Smooth muscle cell (in vitro differentiated cells): ENCODE measurements around the gene CHEK1. TPM values are rescaled to one million over a fixed set of nuclear protein-coding genes. Genes with fewer than 3 reads are reported as not detected.

Source experiments
- DNase-seq: peaks from one replicate; lab custom pipeline; 2025; ENCODE audit not compliant: unreplicated experiment; lab: John Stamatoyannopoulos, UW
- H2AFZ ChIP-seq: fragments of 200-600 bp; sonication (generic); 2 replicates; pipeline ENCODE4 v1.6.0; 2016; ENCODE audit warnings: antibody characterized with exemption, low read depth, mild to moderate bottlenecking
- H3F3A ChIP-seq: fragments of 200-600 bp; sonication (generic); 2 replicates; pipeline ENCODE4 v1.6.0; 2017; ENCODE audit warnings: antibody characterized with exemption, low read depth
- H3K27ac ChIP-seq: fragments of 200-600 bp; sonication (generic); 2 replicates; pipeline ENCODE4 v1.5.1; 2016; ENCODE audit warnings: low read depth, mild to moderate bottlenecking
- H3K27me3 ChIP-seq: fragments of 200-600 bp; sonication (generic); 2 replicates; pipeline ENCODE4 v1.6.1; 2016; ENCODE audit warnings: low read depth, mild to moderate bottlenecking
- H3K36me3 ChIP-seq: fragments of 200-600 bp; sonication (generic); 2 replicates; pipeline ENCODE4 v1.5.1; 2016; ENCODE audit warnings: low read depth
- H3K4me1 ChIP-seq: fragments of 200-600 bp; sonication (generic); 2 replicates; pipeline ENCODE4 v1.5.1; 2016; ENCODE audit warnings: low read depth
- H3K4me2 ChIP-seq: fragments of 200-600 bp; sonication (generic); 2 replicates; pipeline ENCODE4 v1.6.0; 2016; ENCODE audit warnings: mild to moderate bottlenecking
- H3K4me3 ChIP-seq: fragments of 200-600 bp; sonication (generic); 2 replicates; pipeline ENCODE4 v1.5.1; 2016; ENCODE audit warnings: mild to moderate bottlenecking
- H3K79me2 ChIP-seq: fragments of 200-600 bp; sonication (generic); 2 replicates; pipeline ENCODE4 v1.6.0; 2016; ENCODE audit warnings: low read depth, mild to moderate bottlenecking
- H3K9ac ChIP-seq: fragments of 200-600 bp; sonication (generic); 2 replicates; pipeline ENCODE4 v1.6.0; 2016; ENCODE audit warnings: low read depth
- H3K9me3 ChIP-seq: fragments of 200-600 bp; sonication (generic); replicated peaks from 2 replicates; pipeline ENCODE4 v1.5.1; 2016; ENCODE audit warnings: low read depth
- H4K20me1 ChIP-seq: fragments of 200-600 bp; sonication (generic); 2 replicates; pipeline ENCODE4 v1.6.0; 2016; ENCODE audit warnings: low read depth
- WGBS: methylation state at CpG from one replicate; pipeline ENCODE4 v1.1.7; 2016; ENCODE audit warnings: low lambda C conversion rate; 5-methylcytosine and 5-hydroxymethylcytosine counted together
- polyA plus RNA-seq: library from polyadenylated mRNA; unstranded; fragments of >200 nt; fragmentation: Nextera tagmentation; extraction: Ambion mirVana; gene quantifications from 2 replicates; pipeline ENCODE4 v1.2.1, GENCODE V29; 2016
- total RNA-seq: library from RNA; depleted of rRNA; stranded (reverse); fragments of >200 nt; gene quantifications from 2 replicates; pipeline ENCODE4 v1.2.3, GENCODE V29; 2014
- TF ChIP-seq, protein P1 (sequence below): fragments of 200-600 bp; sonication (generic); IDR thresholded peaks from 2 replicates; pipeline ENCODE4 v1.5.1; 2017; ENCODE audit warnings: borderline replicate concordance, mild to moderate bottlenecking, antibody characterized with exemption; ENCODE audit not compliant: insufficient read depth, poor library complexity, severe bottlenecking

The CHEK1 gene
- total and polyA plus RNA-seq, 2 experiments from 2014 or later = 18.4 to 27.6 TPM

DNA sequence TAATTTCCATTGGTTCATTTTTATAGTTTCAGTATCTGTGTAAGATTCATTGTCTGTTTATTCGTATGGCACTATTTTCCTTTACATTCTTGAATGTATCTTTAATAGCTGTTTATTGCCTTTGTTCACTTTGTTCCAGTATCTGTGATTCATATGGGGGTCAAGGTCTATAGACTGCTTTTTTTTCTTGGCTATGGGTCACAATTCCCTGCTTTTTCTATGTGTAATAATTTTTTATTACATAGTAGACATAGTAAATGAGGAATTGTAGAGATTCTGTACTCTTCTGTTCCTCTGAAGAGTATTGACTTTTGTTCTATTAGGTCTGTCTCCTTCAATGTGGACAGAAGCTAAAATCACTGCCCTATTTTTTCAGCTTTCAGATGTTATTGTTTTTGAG is 45.2 kb downstream of the CHEK1 start:
- WGBS = 97% methylated on average over 1 of the region's 1 CpG
- Histone ChIP-seq H3K27me3 (no peaks in the 10 kb centered on the region), H3F3A (no peaks in the 10 kb centered on the region), H3K9ac (no peak overlapping the region), H3K4me3 (no peak overlapping the region), H3K4me2 (no peak overlapping the region), H4K20me1 (no peaks in the 10 kb centered on the region), H3K36me3 (peaks cover under 1% of the 10 kb centered on the region), H2AFZ (no peak overlapping the region), H3K27ac (no peak overlapping the region), H3K9me3 (no peaks in the 10 kb centered on the region), H3K79me2 (no peaks in the 10 kb centered on the region), H3K4me1 (no peaks in the 10 kb centered on the region)
- no peak for DNase-seq
- TF ChIP-seq, protein P1, sequence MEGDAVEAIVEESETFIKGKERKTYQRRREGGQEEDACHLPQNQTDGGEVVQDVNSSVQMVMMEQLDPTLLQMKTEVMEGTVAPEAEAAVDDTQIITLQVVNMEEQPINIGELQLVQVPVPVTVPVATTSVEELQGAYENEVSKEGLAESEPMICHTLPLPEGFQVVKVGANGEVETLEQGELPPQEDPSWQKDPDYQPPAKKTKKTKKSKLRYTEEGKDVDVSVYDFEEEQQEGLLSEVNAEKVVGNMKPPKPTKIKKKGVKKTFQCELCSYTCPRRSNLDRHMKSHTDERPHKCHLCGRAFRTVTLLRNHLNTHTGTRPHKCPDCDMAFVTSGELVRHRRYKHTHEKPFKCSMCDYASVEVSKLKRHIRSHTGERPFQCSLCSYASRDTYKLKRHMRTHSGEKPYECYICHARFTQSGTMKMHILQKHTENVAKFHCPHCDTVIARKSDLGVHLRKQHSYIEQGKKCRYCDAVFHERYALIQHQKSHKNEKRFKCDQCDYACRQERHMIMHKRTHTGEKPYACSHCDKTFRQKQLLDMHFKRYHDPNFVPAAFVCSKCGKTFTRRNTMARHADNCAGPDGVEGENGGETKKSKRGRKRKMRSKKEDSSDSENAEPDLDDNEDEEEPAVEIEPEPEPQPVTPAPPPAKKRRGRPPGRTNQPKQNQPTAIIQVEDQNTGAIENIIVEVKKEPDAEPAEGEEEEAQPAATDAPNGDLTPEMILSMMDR = no peak

DNA sequence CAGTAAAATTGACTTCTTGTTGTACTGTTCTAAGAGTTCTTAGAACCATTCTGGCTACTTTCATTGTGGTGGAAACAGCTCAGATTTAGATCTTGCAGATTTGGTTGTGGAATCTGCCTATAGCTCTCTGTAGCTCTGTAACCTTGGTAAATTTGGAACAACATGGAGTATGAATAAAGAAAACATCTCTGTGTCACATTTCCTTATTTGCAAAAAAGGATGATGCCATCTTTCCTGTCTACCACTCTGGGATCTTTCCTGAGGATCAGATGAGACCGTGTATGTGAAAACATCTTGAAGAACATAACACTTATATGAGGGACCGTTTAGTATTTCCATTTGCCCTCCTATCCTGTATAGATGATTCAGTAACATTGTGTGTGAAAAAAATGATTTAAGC is 46.6 kb downstream of the CHEK1 start:
- H3K27ac ChIP-seq = no peak overlapping the region
- no peaks in the 10 kb centered on the region for H3K36me3 ChIP-seq
- no peak overlapping the region for H3K9ac ChIP-seq
- no peak overlapping the region for H3K4me3 ChIP-seq
- no peaks in the 10 kb centered on the region for H3K27me3 ChIP-seq
- H3F3A ChIP-seq = no peaks in the 10 kb centered on the region
- no peak overlapping the region for H2AFZ ChIP-seq
- DNase-seq = no peak
- TF ChIP-seq, protein P1 = no peak
- no peaks in the 10 kb centered on the region for H3K4me1 ChIP-seq
- H3K9me3 ChIP-seq = no peaks in the 10 kb centered on the region
- 93% methylated on average over 2 of the region's 2 CpGs for WGBS
- H4K20me1 ChIP-seq = no peaks in the 10 kb centered on the region
- H3K79me2 ChIP-seq = no peaks in the 10 kb centered on the region
- H3K4me2 ChIP-seq = no peak overlapping the region

DNA sequence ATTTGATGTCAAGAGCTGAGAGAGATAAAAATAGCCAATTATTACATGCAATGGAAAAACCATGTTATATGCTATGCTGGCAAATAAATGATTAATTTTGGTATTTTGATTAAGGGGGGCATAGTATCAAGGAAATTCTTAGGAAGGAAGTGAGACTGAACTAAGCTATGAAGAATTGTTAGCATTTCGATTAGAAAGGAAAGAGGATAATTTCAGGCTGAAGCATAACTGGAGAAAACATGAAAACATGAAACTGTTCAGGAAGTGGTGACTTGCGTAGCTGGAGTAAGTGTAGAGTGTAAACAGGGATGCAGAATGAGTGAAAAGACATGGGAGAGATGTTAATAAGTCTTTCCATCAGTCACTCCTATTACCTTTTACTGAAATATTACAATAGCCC is 49.2 kb downstream of the CHEK1 start:
- no peaks in the 10 kb centered on the region for H3K9me3 ChIP-seq
- no peak overlapping the region for H3K4me3 ChIP-seq
- H3F3A ChIP-seq = no peaks in the 10 kb centered on the region
- no peaks in the 10 kb centered on the region for H4K20me1 ChIP-seq
- H2AFZ ChIP-seq = no peak overlapping the region
- no peak overlapping the region for H3K27ac ChIP-seq
- no peaks in the 10 kb centered on the region for H3K27me3 ChIP-seq
- TF ChIP-seq, protein P1 = no peak
- no peaks in the 10 kb centered on the region for H3K36me3 ChIP-seq
- no peak overlapping the region for H3K9ac ChIP-seq
- no peaks in the 10 kb centered on the region for H3K79me2 ChIP-seq
- DNase-seq = no peak
- no peak overlapping the region for H3K4me2 ChIP-seq
- WGBS = 96% methylated on average over 2 of the region's 2 CpGs
- no peaks in the 10 kb centered on the region for H3K4me1 ChIP-seq

DNA sequence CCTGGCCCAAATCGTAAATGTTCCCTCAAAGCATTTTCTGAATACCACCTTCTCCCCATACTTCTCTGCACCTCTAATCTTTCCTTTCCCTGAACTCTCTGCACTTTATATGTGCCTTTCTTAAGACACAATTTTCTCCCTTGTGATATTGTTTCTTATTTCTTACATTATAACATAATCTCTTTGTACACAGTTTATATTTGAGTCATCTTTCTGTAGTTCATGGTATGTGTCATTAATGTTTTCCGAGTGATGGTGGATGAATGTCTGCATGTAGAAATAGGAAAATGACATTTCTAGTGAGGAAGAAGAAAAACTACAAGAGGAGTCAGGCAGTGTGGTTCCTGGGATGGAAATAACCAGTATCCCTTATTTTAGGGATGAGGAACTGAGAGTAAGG is 50.2 kb downstream of the CHEK1 start:
- Histone ChIP-seq H3F3A (no peaks in the 10 kb centered on the region), H3K9ac (no peak overlapping the region), H3K27me3 (no peaks in the 10 kb centered on the region), H4K20me1 (no peaks in the 10 kb centered on the region), H3K4me1 (no peaks in the 10 kb centered on the region), H3K36me3 (no peaks in the 10 kb centered on the region), H3K4me3 (no peak overlapping the region), H3K9me3 (no peaks in the 10 kb centered on the region), H2AFZ (no peak overlapping the region), H3K79me2 (no peaks in the 10 kb centered on the region), H3K27ac (no peak overlapping the region), H3K4me2 (no peak overlapping the region)
- 93% methylated on average over 2 of the region's 2 CpGs for whole genome bisulfite sequencing
- no peak for DNase-seq
- TF ChIP-seq, protein P1 = no peak
